NCI-H2029 (cell line): ENCODE data around the gene CYLC2.
A peak's percentile ranks its signal among the peaks of the same experiment; 100 is the strongest.

Source experiments
- DNase-seq: peaks from one replicate; lab custom pipeline; 2025; lab: John Stamatoyannopoulos, UW

Gene CYLC2

DNA sequence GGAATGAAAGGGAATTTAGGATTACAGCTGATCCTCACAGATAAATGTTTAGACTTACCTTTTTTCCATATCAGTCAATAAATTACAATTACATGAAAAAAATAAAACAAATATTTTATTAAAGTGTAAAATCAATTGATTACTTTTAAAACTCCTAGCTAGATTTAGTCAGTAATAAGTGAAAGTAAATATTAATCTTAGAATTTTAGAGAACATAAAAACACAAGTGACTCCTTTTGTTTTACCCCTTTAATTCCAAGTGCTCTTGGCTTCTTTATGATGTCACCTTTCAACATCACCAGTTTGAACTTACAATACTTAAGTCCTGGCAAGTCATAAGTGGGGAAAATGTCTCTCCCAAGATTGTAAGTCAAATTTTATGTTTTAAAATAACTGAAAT, at the start of gene CYLC2:
Gene CYLC2, plus strand, starts transcription at position 301 of the 400 bp plus-strand sequence. Its CDS starts 48 bp downstream, at position 349.
- DNase-seq, result no peak

GRCh38 chr9:102950346-102950745, 44.8 kb upstream of the CYLC2 start:
- no peak for DNase-seq

DNA sequence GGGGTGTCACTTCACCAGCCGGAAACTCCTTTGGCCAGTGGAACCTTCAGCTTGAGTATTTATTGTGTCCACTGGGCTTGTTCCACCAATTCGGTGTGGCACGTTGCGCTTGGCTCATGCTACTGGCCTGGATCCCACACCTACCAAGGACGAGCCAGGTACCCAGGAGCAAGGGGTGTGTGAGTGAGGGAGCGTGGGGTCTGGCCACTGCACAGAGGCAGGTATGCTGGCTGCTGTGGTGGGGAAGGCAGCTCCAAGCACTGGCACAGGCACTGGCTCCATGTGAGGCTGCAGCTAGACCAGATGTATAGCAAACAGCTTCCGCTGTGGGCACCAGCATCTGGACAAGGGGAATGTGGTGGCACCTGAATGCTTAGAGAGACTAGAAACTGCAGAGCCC, 28.1 kb upstream of the CYLC2 start:
- DNase-seq, result no peak

DNA sequence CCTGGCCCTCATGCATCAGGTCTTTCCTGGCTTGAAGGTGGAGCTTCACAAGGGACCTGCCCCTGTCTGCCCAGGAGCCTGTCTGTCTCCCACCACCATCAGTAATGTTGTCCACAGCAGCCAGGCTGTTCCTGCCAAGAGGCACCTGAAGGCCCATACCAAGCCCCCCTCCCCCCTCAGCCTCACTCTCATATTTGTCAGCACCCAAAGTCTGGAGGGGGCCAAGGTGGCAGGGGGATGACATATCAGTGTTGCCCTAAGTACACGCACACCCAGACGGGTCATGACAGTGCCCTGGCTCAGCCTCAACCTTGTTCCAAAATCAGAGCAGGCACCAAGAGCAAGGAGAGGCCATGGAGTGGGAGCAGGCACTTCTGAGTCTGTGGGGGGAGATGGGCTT, 27.2 kb upstream of the CYLC2 start:
- DNase-seq, result no peak

DNA sequence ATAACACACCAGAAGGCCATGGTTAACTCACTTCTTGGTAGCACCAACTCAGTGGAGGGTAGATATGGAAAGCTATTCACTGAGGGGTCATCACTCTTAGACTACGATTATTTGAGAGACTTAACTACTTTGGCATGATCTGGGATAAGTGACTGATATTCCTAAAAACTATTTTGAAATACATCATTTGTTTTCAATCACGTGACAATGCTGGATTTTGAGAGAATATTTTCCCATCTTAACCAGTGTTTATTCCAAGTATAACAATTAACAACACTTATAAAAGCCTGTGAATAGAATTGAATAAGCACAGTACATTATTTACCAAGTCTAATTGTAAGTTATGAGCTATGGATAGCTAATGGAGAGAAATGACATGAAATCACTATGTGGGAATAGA, 22.4 kb upstream of the CYLC2 start:
- DNase-seq, result no peak

DNA sequence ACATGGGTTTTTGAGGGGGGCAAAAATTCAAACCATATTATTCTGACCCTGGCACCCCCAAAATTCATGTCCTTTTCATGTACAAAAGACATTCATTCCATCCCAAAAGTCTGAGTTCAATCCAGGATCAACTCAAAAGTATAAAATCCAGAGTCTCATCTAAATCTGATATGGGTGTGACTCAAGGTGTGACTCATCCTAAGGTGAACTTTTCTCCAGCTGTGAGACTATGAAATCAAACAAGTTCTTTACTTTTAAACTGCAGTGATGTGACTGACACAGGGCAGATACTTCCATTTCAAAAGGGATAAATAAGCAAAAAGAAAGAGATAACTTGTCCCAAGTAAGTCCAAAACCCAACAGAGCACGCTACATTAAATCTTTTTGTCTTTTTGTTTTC, 20.6 kb upstream of the CYLC2 start:
- no peak for DNase-seq

- no peak for DNase-seq
These were observed 19.9 kb upstream of the CYLC2 start for GRCh38 chr9:102975251-102975650.

GRCh38 chr9:102985162-102985895, 9.8 kb upstream of the CYLC2 start:
- peak; percentile 0 for DNase-seq

DNA sequence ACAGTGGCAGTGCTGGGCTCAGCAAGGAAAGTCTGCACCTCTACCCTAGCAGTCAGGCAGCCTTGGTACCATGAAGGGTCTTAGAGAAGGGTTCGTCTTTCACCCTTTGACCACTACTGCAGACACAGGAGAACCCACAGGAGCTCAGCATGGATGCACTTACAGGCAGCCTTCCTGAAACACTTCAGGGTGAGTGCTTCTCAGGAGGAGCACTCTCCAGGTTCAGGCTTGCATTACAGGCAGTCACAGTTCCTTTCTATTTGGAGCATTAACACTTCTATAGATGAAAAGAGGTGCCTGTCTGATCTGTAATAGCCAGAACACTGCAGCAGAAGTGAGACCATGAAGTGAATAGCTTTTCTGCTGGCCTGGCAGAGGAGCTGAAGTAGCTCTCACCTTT, 8.7 kb upstream of the CYLC2 start:
- no peak for DNase-seq

DNA sequence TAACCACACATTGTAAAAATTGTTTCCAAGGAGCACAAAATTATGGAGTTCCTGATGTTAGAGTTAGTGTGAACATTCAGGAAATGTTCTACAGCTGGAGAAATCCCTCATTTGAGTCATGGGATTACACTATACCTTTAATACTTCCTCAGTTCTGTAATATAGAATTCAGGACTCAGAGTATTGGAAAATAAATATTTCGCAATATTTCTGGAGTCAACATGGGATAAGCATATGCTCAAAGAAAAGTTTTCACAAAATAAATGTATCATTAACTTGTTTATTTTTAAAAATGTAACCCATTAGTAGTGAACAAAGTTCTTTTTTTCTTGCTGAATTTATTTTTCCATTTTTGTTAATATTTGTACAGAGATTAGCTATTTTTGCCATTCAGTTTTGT, 8.6 kb downstream of the CYLC2 start:
- DNase-seq, result no peak

GRCh38 chr9:103014242-103014641, 19.1 kb downstream of the CYLC2 start:
- DNase-seq, result no peak

- no peak for DNase-seq
These were observed 30.7 kb downstream of the CYLC2 start for GRCh38 chr9:103025796-103026195.

GRCh38 chr9:103037508-103038477, 42.7 kb downstream of the CYLC2 start:
- DNase-seq, result no peak

- peak; percentile 11 for DNase-seq
These were observed 46.8 kb downstream of the CYLC2 start for GRCh38 chr9:103041961-103042360.
